ENCODE measurements around the gene CBFA2T2.
A peak's percentile ranks its signal among the peaks of the same experiment; 100 is the strongest.

CBFA2T2 gene

GRCh38 chr20:33664085-33664761 is 174.3 kb downstream of the CBFA2T2 start:
- DNase-seq (ENCODE audit: low read depth in 3 of 3, low spot score in 1 of 3) = no peak

DNA sequence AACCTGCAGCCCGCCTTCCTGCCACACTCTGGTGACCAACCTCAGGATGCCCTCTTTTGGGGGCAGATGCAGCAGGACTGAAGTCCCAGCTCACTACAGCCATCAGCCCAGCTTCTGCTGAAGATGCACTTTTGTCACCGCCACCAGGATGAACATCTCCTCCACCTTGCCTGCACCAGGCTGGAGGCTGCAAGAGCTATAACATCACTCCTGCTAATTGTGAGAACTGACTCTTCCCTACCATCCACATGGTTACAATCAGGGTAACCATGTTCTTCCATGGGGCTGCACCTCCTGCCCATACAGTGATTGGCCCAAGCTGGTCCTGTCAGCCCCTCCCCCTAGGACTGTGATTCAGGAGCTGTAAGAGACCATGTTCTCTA is 174.9 kb downstream of the CBFA2T2 start:
- DNase-seq (ENCODE audit: low read depth in 3 of 3, low spot score in 1 of 3) = no peak

DNA sequence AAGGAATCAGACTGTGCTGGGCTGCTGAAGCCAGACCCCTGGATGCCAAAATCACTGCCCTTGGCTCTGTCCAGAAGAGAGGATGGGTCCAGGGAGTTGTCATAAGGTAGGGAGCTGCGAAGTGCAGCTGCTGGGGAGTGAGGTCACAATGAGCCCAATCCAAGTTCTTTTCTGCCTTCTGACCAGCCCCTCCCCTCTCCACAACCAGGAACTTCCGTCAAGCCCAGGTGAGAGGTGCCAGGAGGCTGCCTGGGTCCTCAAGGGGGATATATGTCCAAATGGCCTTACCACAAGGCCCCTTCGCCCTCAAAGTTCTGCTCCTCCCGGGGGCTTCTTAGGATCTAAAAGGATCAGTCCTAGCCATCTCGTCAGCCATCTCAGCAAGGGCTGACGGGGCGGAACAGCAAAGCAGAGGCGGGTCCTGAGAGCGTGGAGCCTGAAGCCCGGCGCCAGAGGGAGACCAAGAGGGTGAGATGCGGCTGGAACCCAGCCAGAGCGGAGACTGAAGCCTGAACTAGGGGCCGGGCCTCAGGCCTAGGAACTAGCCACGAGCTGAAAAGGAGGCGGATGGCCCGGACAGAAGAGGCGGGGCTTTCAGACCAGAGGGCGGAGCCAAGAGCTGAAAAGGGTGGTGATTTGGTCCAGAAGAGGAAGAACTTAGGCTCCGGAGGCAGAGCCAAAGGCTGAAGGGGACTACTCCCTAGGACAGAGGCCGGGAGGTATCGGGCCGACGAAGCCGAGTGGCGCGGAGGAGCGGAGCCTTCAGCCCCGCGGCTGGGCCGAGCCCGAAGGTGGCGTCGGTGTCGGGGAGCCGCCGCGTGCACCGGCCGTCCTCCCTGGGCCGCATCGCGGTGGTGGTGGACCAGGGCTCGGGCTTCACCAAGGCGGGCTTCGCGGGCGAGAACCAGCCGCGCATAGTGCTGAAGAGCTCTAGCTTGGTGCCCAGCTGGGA is 176.7 kb downstream of the CBFA2T2 start, which contains the start of gene ACTL10:
Gene ACTL10 (plus strand): TSS at position 651 of the 952 bp plus-strand sequence. CDS start 555 bp downstream, outside the sequence.
- peak; percentile 17 to 72 (median 46) for DNase-seq (ENCODE audit: low read depth in 3 of 3, low spot score in 1 of 3)

DNA sequence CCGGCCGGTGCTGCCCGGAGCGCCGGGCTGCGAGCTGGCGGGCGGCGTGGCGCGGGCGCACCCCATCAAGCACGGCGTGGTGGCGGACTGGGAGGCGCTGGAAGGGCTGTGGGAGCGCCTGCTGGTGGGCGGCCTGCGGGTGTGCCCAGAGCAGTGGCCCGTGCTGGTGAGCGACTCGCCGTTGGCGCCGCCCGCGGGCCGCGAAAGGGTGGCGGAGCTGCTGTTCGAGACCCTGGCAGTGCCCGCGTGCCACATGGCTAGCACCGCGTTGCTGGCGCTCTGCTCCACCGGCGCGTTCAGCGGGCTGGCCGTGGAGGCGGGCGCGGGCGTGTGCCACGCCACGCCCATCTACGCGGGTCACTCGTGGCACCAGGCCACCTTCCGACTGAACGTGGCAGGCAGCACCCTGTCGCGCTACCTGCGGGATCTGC is 177.4 kb downstream of the CBFA2T2 start:
- DNase-seq (ENCODE audit: low read depth in 3 of 3, low spot score in 1 of 3) = no peak

DNA sequence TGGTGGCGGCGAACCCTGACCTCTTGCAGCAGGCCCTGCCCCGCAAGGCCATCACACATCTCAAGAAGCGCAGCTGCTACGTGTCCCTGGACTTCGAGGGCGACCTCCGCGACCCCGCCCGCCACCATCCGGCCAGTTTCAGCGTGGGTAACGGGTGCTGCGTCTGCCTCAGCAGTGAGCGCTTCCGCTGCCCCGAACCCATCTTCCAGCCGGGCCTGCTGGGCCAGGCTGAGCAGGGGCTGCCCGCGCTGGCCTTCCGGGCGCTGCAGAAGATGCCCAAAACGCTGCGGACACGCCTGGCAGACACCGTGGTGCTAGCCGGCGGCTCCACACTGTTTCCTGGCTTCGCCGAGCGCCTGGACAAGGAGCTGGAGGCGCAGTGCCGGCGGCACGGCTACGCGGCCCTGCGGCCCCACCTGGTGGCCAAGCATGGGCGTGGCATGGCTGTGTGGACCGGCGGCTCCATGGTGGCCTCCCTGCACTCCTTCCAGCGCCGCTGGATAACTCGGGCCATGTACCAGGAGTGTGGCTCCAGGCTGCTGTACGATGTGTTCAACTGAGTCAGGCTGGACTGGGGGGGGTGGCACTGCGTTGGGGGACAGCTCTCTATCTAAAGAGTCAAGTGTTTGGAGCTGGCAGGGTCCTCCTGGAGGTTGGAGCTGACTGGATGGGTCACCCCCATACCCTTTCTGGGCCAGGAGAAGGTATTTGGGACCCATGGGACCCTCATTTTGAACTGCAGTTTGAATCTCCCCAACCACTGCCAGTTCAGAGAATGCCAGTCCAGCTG is 178.0 kb downstream of the CBFA2T2 start:
- DNase-seq (ENCODE audit: low read depth in 3 of 3, low spot score in 1 of 3) = peak; percentile 31 to 66 (median 61)

- no peak for DNase-seq (ENCODE audit: low read depth in 3 of 3, low spot score in 1 of 3)
These were observed 178.7 kb downstream of the CBFA2T2 start for GRCh38 chr20:33668466-33669155.

GRCh38 chr20:33669224-33669623 is 179.3 kb downstream of the CBFA2T2 start:
- DNase-seq (ENCODE audit: low read depth in 3 of 3, low spot score in 1 of 3) = no peak

- no peak for DNase-seq (ENCODE audit: low read depth in 3 of 3, low spot score in 1 of 3)
These were observed 180.2 kb downstream of the CBFA2T2 start for GRCh38 chr20:33669873-33670640.

- DNase-seq (ENCODE audit: low read depth in 3 of 3, low spot score in 1 of 3) = no peak
These were observed 181.0 kb downstream of the CBFA2T2 start for GRCh38 chr20:33670715-33671499.

DNA sequence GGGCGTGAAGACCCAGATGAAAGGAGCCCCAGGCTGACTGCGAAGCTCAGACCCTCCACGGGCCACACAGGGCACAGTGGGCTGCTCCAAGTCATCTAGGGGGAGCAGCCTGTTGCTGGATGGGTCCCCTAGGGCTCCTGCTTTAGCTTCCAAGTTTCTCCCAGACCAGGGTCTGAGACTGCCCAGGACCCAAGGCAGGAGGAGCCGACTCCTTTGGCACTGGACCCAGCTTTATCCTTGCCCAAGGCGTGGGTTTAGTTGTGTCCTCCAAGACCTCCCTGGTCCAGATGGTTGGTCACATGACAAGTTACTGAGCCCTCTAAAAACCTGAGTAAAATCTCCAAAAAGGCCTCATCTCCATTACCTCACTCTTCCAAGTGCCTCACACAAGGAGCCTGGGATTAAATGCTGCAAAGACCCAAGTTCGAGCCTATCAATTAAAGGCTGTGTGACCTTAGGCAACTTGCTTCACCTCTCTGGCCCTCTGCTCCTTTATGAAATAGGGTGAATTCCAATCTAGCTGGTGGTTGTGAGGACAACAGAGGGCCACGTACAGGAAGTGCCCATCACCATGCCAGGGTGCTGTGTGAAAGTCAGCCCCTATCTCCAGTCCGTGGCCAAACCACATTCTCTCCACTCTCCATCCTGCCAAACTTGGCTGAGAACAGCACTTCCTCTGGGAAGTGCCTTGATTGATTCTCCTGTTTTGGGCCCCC is 181.8 kb downstream of the CBFA2T2 start:
- no peak for DNase-seq (ENCODE audit: low read depth in 3 of 3, low spot score in 1 of 3)

GRCh38 chr20:33672426-33673113 is 182.7 kb downstream of the CBFA2T2 start:
- no peak for DNase-seq (ENCODE audit: low read depth in 3 of 3, low spot score in 1 of 3)

DNA sequence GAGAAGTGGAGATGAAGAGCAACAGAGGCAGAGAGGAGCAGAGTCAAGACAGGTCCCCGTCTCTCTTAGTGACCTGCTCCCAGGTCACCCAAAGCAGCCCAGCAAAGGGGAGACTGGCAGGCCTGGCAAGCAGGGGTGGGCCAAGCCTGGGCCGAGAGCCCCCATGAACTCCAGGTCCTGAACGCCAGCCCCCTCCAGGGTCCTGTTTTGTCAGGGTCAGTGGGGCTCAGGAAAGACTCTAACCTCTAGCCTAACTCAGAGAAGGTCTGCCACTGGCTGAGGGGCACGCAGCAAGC is 183.2 kb downstream of the CBFA2T2 start:
- DNase-seq (ENCODE audit: low read depth in 3 of 3, low spot score in 1 of 3) = no peak

- no peak for DNase-seq (ENCODE audit: low read depth in 3 of 3, low spot score in 1 of 3)
These were observed 183.8 kb downstream of the CBFA2T2 start for GRCh38 chr20:33673410-33674293.

DNA sequence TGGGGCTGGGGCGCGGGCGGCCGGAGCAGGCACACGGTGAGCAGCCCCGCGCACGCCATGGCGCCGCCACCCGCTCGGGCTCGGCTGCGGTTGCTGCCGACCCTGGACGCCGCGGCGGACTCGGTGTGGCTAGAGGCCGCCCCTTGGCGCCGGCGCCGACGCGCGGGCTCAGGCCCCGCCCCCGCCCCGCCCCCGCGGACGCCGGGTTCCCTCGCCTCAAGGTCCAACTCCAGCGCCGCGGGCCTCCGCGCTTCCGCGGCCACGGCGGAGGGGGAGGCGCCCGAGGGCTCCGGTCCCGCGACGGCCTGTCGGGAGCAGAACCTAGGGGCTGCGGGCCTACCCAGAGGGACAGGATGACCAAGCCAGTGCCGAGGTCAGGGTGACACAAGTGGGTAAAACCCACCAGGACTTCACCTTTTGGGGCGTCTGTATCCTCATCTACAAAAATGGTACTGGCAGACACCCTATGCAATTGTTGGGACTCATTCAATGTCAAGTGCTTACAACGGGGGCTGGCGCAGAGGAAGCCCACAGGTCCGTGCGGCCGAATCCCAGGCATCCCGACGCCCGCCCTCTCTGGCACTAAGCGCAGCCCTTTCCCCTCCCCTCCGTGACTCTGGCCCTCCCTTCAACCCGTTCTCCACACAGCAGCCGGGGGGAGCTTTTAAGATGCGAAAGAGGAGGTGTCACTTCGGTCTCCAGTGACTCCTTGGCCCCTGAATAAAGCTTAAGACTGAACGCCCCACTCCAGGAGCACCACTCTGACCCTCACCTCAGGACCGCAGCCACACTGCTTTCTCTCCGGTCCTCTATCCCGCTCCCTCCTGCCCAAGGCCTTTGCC is 184.6 kb downstream of the CBFA2T2 start, which contains the start of gene NECAB3:
Gene NECAB3 (minus strand): TSS at position 135 of the 842 bp plus-strand sequence. CDS start 76 bp downstream, at position 59.
- peak in 1 of 3 donors; percentile 53 for DNase-seq (ENCODE audit: low read depth in 3 of 3, low spot score in 1 of 3)

DNA sequence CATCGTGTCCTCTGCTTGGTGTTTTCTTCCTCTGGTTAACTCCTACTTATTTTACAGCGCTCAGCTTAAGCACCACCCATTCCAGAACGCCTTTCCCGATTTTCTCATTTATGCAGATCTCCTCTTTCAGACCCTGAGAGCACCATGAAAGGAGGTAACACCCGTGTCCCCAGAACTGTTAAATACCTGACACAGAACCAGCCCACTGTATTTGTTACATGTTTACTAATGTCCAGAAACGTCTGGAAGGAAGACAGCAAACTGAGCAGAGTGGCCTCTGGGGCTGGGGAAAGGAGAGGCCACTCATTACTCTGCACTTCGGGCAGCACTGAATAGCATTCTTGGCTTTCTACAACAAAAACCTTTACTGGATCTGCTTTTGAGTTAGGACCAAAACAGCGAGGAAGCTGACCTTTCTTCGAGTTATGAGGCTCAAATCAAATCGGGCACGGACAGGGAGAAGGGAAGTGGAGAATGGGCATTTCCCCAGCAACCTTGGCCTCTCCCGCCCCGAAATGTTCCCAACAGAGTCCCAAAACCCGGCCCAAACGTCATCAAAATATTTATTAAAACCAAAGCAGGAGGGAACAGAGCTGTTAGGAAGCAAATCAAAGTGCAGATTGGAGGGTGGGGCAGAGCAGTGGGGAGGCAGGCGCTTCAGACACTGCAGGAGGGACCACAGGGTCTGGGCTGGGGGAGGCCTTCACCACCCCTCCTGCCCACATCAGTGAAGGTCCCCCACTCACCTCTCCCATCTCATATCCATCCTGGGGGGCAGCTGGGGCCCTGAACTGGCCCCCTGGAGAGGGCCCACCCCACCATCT is 185.5 kb downstream of the CBFA2T2 start:
- no peak for DNase-seq (ENCODE audit: low read depth in 3 of 3, low spot score in 1 of 3)

Data from stimulated activated CD4-positive, alpha-beta T cell treated with anti-CD3 and anti-CD28 coated beads, TNF-alpha, amount 100 ng/mL, for 1 hour (primary cell).